ENCODE data around the gene RC3H2. TPM values are rescaled to one million over a fixed set of nuclear protein-coding genes. Genes with fewer than 3 reads are reported as not detected.
"Not testable (repeated sequence)": the region's sequence is repeated elsewhere in the genome, so short reads cannot be mapped to it uniquely, and the experiment has no call there.

RC3H2 gene
- total and polyA plus RNA-seq, 2 of the 13 experiments (the other 11 are each of a cell fraction or from before 2014, with no cell fraction given): 21.0 to 36.4 TPM

DNA sequence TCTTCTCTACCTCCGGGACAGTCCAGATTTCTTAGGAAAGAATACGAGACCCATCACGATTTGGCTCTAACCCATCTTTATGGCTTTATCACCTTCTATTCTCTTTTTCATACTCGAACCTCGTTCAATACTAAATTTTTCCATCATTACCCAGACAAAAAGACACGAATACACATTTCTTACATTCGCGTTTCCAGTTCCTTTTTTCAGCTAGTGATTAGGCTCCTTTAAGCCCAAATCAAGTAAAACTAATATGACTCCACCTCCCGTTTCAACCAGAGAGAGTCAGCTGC is 7.5 kb upstream of the RC3H2 start (continued):
- TF ChIP-seq MAF1 (CRISPR knock-in tag; IDR thresholded peaks at IDR 0.05; ENCODE audit: borderline replicate concordance): no peak
- TF ChIP-seq TP53 (CRISPR knock-in tag; conservative IDR thresholded peaks at IDR 0.05): peak; percentile 22; the same call in 1 of the 2 replicates
- TF ChIP-seq ZNF792 (CRISPR knock-in tag; IDR thresholded peaks at IDR 0.05): no peak
- TF ChIP-seq ZNF430 (CRISPR knock-in tag; IDR thresholded peaks at IDR 0.05): no peak
- TF ChIP-seq, protein P1, sequence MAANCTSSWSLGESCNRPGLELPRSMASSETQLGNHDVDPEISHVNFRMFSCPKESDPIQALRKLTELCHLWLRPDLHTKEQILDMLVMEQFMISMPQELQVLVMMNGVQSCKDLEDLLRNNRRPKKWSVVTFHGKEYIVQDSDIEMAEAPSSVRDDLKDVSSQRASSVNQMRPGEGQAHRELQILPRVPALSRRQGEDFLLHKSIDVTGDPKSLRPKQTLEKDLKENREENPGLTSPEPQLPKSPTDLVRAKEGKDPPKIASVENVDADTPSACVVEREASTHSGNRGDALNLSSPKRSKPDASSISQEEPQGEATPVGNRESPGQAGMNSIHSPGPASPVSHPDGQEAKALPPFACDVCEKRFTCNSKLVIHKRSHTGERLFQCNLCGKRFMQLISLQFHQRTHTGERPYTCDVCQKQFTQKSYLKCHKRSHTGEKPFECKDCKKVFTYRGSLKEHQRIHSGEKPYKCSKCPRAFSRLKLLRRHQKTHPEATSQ (CRISPR knock-in tag; IDR thresholded peaks at IDR 0.05; ENCODE audit: borderline replicate concordance): no peak
- TF ChIP-seq, protein P2, sequence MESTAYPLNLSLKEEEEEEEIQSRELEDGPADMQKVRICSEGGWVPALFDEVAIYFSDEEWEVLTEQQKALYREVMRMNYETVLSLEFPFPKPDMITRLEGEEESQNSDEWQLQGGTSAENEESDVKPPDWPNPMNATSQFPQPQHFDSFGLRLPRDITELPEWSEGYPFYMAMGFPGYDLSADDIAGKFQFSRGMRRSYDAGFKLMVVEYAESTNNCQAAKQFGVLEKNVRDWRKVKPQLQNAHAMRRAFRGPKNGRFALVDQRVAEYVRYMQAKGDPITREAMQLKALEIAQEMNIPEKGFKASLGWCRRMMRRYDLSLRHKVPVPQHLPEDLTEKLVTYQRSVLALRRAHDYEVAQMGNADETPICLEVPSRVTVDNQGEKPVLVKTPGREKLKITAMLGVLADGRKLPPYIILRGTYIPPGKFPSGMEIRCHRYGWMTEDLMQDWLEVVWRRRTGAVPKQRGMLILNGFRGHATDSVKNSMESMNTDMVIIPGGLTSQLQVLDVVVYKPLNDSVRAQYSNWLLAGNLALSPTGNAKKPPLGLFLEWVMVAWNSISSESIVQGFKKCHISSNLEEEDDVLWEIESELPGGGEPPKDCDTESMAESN (CRISPR knock-in tag; conservative IDR thresholded peaks at IDR 0.05): 0 out of 2 replicates have a peak, but pooled peaks have one; percentile 3
- TF ChIP-seq TRIM24 (CRISPR knock-in tag; IDR thresholded peaks at IDR 0.05): 0 out of 2 replicates have a peak, but pooled peaks have one; percentile 13
- TF ChIP-seq ZFP62 (CRISPR knock-in tag; IDR thresholded peaks at IDR 0.05): no peak
- no peak for TF ChIP-seq ATAD3A (CRISPR knock-in tag; IDR thresholded peaks at IDR 0.05)
- TF ChIP-seq FOXK1 (CRISPR knock-in tag; IDR thresholded peaks at IDR 0.05; ENCODE audit: borderline replicate concordance, low read depth): no peak
- TF ChIP-seq ZNF749 (CRISPR knock-in tag; IDR thresholded peaks at IDR 0.05; ENCODE audit: borderline replicate concordance): no peak
- TF ChIP-seq, protein P3, sequence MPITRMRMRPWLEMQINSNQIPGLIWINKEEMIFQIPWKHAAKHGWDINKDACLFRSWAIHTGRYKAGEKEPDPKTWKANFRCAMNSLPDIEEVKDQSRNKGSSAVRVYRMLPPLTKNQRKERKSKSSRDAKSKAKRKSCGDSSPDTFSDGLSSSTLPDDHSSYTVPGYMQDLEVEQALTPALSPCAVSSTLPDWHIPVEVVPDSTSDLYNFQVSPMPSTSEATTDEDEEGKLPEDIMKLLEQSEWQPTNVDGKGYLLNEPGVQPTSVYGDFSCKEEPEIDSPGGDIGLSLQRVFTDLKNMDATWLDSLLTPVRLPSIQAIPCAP (CRISPR knock-in tag; IDR thresholded peaks at IDR 0.05; ENCODE audit: low read depth): no peak

DNA sequence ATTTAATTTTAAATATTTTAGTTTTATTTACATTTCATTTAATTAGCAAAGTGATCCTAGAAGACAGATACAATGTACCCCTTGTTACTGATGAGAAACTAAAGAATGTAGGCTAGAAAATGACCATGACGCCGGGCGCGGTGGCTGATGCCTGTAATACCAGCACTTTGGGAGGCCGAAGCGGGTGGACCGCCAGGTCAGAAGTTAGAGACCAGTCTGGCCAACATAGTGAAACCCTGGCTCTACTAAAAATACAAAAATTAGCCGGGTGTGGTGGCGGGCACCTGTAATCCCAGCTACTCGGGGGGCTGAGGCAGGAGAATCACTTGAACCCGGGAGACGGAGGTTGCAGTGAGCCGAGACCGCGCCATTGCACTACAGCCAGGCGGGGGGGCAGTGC is 963 bp upstream of the RC3H2 start:
- in situ Hi-C loops (cut with HindIII; ENCODE audit: extremely low pct_ligation_motif_present, low pct_unique_long_range_greater_than_20kb); ATAC-seq; H4K20me1 ChIP-seq (ENCODE audit: insufficient read depth, low read length); CTCF ChIA-PET (ENCODE audit: low intra/inter-chr PET ratio, low total read pairs); H3K9me3 ChIP-seq (ENCODE audit: low read length); FAIRE-seq; H3K27ac ChIP-seq (ENCODE audit: extremely low read length, insufficient read depth, low read length); intact Hi-C loops (cut with micrococcal nuclease; ENCODE audit: unreplicated experiment); H3K9ac ChIP-seq (ENCODE audit: insufficient read depth, low read depth, low read length); H3K4me2 ChIP-seq (ENCODE audit: low read depth, low read length); H3K4me3 ChIP-seq (replicated peaks in 1 of 3; ENCODE audit: insufficient read depth in 1 of 3, low read depth in 2 of 3, low read length in 3 of 3); H3K27me3 ChIP-seq (ENCODE audit: control insufficient read depth in 1 of 2, insufficient read depth in 2 of 2, low read length in 2 of 2); DNase-seq (ENCODE audit: low spot score); H2AFZ ChIP-seq (ENCODE audit: low read length); BruUV-seq (replicated peaks): not testable (repeated sequence)
- WGBS (ENCODE audit: low lambda C conversion rate): 95% methylated on average over 16 of the region's 16 CpGs
- Histone ChIP-seq H3K36me3 (replicated peaks in 1 of 2; ENCODE audit: control insufficient read depth in 1 of 2, insufficient read depth in 2 of 2, low read length in 2 of 2) (peaks cover under 1 to 11% of the 10 kb centered on the region in 2 experiments; a peak in 2 of 5 replicates), H3K79me2 (ENCODE audit: insufficient read depth, low read length) (peaks cover 46% of the 10 kb centered on the region), H3K4me1 (ENCODE audit: insufficient read depth, low read length) (peaks cover 19% of the 10 kb centered on the region)
- POLR2A ChIA-PET: interaction anchor here (2.1 kb wide), 1 partner anchor 35 kb away, joined by 23 read pairs; the partner anchor contains the start of gene RABGAP1
